ENCODE data around the gene LEP. TPM values are rescaled to one million over a fixed set of nuclear protein-coding genes. Genes with fewer than 3 reads are reported as not detected.

The LEP gene
- total RNA-seq, 1 experiment from 2014 or later: not detected

DNA sequence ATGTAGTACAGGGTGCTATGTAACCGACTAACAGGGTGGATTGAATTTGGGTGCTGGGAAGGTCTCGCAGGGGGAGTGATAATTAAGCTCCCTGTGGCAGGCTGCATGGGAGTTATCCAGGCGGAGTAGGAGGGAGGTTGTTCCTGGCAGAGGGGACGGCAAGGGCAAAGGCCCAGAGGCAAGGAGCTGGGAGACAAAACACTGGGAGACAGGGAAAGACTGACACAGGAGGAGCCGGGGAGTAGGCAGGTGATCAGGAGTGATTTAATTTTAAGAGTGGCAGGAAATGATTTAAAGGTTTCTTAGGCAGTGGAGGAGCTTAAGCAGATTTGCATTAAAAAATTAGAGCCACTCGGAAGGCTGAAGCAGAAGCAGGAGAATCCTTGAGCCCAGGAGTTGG, 40.7 kb upstream of the LEP start:
- ChIA-PET CTCF (interaction anchor here (0.7 to 1.5 kb wide), 2 partner anchors 8 to 65 kb away, joined by 3 to 6 read pairs; no protein-coding TSS in a partner anchor), POLR2A (no interaction called here), RAD21 (ENCODE audit: low non-redundant PET in 1 of 2, low total read pairs in 2 of 2, uncharacterized antibody in 2 of 2, unreplicated experiment in 2 of 2) (no interaction called here)
- Histone ChIP-seq H3K4me2 (ENCODE audit: low read length) (no peak overlapping the region), H3K9ac (ENCODE audit: low read length) (no peak overlapping the region), H3K79me2 (ENCODE audit: insufficient read depth, low read length) (no peaks in the 10 kb centered on the region), H3K9me2 (ENCODE audit: insufficient read depth) (no peaks in the 10 kb centered on the region), H3K27ac (ENCODE audit: low read depth, low read length) (no peak overlapping the region), H4K20me1 (ENCODE audit: insufficient read depth) (no peaks in the 10 kb centered on the region), H3K4me1 (ENCODE audit: control insufficient read depth in 1 of 2, insufficient read depth in 2 of 2, low read length in 2 of 2) (no peaks in the 10 kb centered on the region), H3K4me3 (replicated peaks in 1 of 2; ENCODE audit: low read depth in 1 of 2, low read length in 2 of 2) (no peak overlapping the region), H3K9me3 (ENCODE audit: control insufficient read depth in 1 of 2, insufficient read depth in 1 of 2, low read depth in 1 of 2, low read length in 2 of 2) (peaks cover 0 to 8% of the 10 kb centered on the region in 2 experiments; a peak in 2 of 4 replicates), H3K36me3 (ENCODE audit: control insufficient read depth in 1 of 2, insufficient read depth in 2 of 2, low read length in 2 of 2) (no peaks in the 10 kb centered on the region), H3K27me3 (ENCODE audit: insufficient read depth, low read length) (peaks cover 4% of the 10 kb centered on the region; the same call in 1 of the 2 replicates), H2AFZ (ENCODE audit: low read depth, low read length, poor library complexity, severe bottlenecking) (no peak overlapping the region)
- ATAC-seq (no peak), DNase-seq (ENCODE audit: low read depth, low spot score) (no peak)
- intact Hi-C loops (cut with micrococcal nuclease): no loop called here
- no TSS peak for BruUV-seq (replicated peaks)
- TF ChIP-seq POLR2A (IDR thresholded peaks at IDR 0.05; ENCODE audit: borderline replicate concordance, extremely low read depth, insufficient read depth, insufficient read length): no peak
- no peak for TF ChIP-seq FOSL1 (IDR thresholded peaks at IDR 0.05; ENCODE audit: low read depth)
- no peak for TF ChIP-seq ATF3 (IDR thresholded peaks at IDR 0.05)
- TF ChIP-seq CEBPB (IDR thresholded peaks at IDR 0.05; ENCODE audit: low read depth): no peak
- TF ChIP-seq, protein P1, sequence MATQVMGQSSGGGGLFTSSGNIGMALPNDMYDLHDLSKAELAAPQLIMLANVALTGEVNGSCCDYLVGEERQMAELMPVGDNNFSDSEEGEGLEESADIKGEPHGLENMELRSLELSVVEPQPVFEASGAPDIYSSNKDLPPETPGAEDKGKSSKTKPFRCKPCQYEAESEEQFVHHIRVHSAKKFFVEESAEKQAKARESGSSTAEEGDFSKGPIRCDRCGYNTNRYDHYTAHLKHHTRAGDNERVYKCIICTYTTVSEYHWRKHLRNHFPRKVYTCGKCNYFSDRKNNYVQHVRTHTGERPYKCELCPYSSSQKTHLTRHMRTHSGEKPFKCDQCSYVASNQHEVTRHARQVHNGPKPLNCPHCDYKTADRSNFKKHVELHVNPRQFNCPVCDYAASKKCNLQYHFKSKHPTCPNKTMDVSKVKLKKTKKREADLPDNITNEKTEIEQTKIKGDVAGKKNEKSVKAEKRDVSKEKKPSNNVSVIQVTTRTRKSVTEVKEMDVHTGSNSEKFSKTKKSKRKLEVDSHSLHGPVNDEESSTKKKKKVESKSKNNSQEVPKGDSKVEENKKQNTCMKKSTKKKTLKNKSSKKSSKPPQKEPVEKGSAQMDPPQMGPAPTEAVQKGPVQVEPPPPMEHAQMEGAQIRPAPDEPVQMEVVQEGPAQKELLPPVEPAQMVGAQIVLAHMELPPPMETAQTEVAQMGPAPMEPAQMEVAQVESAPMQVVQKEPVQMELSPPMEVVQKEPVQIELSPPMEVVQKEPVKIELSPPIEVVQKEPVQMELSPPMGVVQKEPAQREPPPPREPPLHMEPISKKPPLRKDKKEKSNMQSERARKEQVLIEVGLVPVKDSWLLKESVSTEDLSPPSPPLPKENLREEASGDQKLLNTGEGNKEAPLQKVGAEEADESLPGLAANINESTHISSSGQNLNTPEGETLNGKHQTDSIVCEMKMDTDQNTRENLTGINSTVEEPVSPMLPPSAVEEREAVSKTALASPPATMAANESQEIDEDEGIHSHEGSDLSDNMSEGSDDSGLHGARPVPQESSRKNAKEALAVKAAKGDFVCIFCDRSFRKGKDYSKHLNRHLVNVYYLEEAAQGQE (IDR thresholded peaks at IDR 0.05; ENCODE audit: low read depth): no peak
- no peak for TF ChIP-seq EZH2 (IDR thresholded peaks at IDR 0.05)
- no peak for TF ChIP-seq MAX (IDR thresholded peaks at IDR 0.05)
- no peak for TF ChIP-seq JUND (IDR thresholded peaks at IDR 0.05)
- TF ChIP-seq CTCF (IDR thresholded peaks at IDR 0.05 in 2 of 3, conservative IDR thresholded peaks at IDR 0.05 in 1 of 3; ENCODE audit: borderline replicate concordance in 1 of 3, insufficient read depth in 1 of 3, low read depth in 2 of 3, low read length in 2 of 3): no peak
- TF ChIP-seq ZNF274 (IDR thresholded peaks at IDR 0.05; ENCODE audit: low read depth, low read length): no peak
- TF ChIP-seq ZFX (IDR thresholded peaks at IDR 0.05): no peak
